Endodermal cell (in vitro differentiated cells): ENCODE results near the gene ARL15. TPM values are rescaled to one million over a fixed set of nuclear protein-coding genes. Genes with fewer than 3 reads are reported as not detected.

ENCODE experiments used
- DNase-seq: peaks from one replicate; pipeline ENCODE4 v3.0.0-alpha.2; 2017
- H3K27ac ChIP-seq: 2 replicates; pipeline ENCODE4 v1.5.1; 2013; ENCODE audit warnings: mild to moderate bottlenecking, low read depth, low read length, moderate library complexity
- H3K27me3 ChIP-seq: 2 replicates; pipeline ENCODE4 v1.6.1; 2013; ENCODE audit warnings: mild to moderate bottlenecking, low read length, moderate library complexity; ENCODE audit not compliant: insufficient read depth, control insufficient read depth, poor library complexity, severe bottlenecking
- H3K36me3 ChIP-seq: 2 replicates; pipeline ENCODE4 v1.7.0; 2013; ENCODE audit warnings: mild to moderate bottlenecking, low read length, moderate library complexity; ENCODE audit not compliant: control insufficient read depth, insufficient read depth
- H3K4me1 ChIP-seq: one replicate; pipeline ENCODE4 v1.7.0; 2013; ENCODE audit warnings: low read length; ENCODE audit not compliant: control insufficient read depth, insufficient read depth
- H3K4me3 ChIP-seq: 2 replicates; pipeline ENCODE4 v1.5.1; 2013; ENCODE audit warnings: mild to moderate bottlenecking, low read length, moderate library complexity
- H3K9ac ChIP-seq: 2 replicates; pipeline ENCODE4 v1.6.1; 2013; ENCODE audit warnings: mild to moderate bottlenecking, low read length, moderate library complexity; ENCODE audit not compliant: poor library complexity, severe bottlenecking; ENCODE audit errors: extremely low read depth
- H3K9me3 ChIP-seq: 2 replicates; pipeline ENCODE4 v1.6.1; 2013; ENCODE audit warnings: mild to moderate bottlenecking, low read length, moderate library complexity; ENCODE audit not compliant: control insufficient read depth
- H3K27ac Mint-ChIP-seq: 2 replicates; pipeline ENCODE4 v1.8.0; 2020; ENCODE audit warnings: mixed read lengths
- H3K27me3 Mint-ChIP-seq: 2 replicates; pipeline ENCODE4 v1.8.0; 2021; ENCODE audit warnings: mild to moderate bottlenecking, mixed read lengths; ENCODE audit not compliant: insufficient read depth
- H3K36me3 Mint-ChIP-seq: 2 replicates; pipeline ENCODE4 v1.8.0; 2020; ENCODE audit warnings: low read depth, mixed read lengths
- H3K4me1 Mint-ChIP-seq: 2 replicates; pipeline ENCODE4 v1.8.0; 2020; ENCODE audit warnings: mixed read lengths
- H3K4me3 Mint-ChIP-seq: 2 replicates; pipeline ENCODE4 v1.8.0; 2020; ENCODE audit warnings: mild to moderate bottlenecking, moderate library complexity, mixed read lengths
- H3K9me3 Mint-ChIP-seq: 2 replicates; pipeline ENCODE4 v1.8.0; 2020; ENCODE audit warnings: mild to moderate bottlenecking, mixed read lengths
- CTCF ChIP-seq: fragments of 200-600 bp; sonication (generic); conservative IDR thresholded peaks from 2 replicates; pipeline ENCODE4 v1.5.0; 2021; ENCODE audit warnings: antibody characterized with exemption, mild to moderate bottlenecking
- WGBS, 2 experiments: methylation state at CpG; one replicate each; pipeline versions ENCODE4 v1.1.5 to v1.1.7; 2013; ENCODE audit warnings: missing lambda C conversion rate in 2 of 2, mixed read lengths in 1 of 2; ENCODE audit not compliant: insufficient coverage in 1 of 2, insufficient read length in 1 of 2; 5-methylcytosine and 5-hydroxymethylcytosine counted together
- total RNA-seq, 2 donors: library from RNA; stranded (reverse); fragmentation: NEBNext Ultra II Directional in 1 of 2; extraction: Animal tissue kit (Norgen Biotek cat#: 25700) in 1 of 2; gene quantifications; 2 replicates in 1 of 2; 3 replicates in 1 of 2; pipeline ENCODE4 v1.2.1, GENCODE V29; 2021

Gene ARL15
- total RNA-seq, 2 donors from 2014 or later = 23.3 to 24.0 TPM

- Mint-ChIP-seq H3K4me3 (no peak overlapping the region), H3K36me3 (peaks cover 4% of the 10 kb centered on the region), H3K27me3 (no peaks in the 10 kb centered on the region), H3K27ac (no peak overlapping the region), H3K9me3 (no peaks in the 10 kb centered on the region), H3K4me1 (peaks cover 1% of the 10 kb centered on the region)
- Histone ChIP-seq H3K4me1 (no peaks in the 10 kb centered on the region), H3K9me3 (no peaks in the 10 kb centered on the region), H3K36me3 (no peaks in the 10 kb centered on the region), H3K27ac (no peak overlapping the region), H3K27me3 (no peaks in the 10 kb centered on the region), H3K9ac (no peak overlapping the region), H3K4me3 (no peak overlapping the region)
- TF ChIP-seq CTCF = no peak
- 95 to 98% methylated on average over 3 of the region's 3 CpGs for WGBS, 2 experiments
- no peak for DNase-seq
Measured at GRCh38 chr5:54162184-54162583, 148.2 kb downstream of the ARL15 start.

- H3K4me3 Mint-ChIP-seq = no peak overlapping the region
- no peaks in the 10 kb centered on the region for H3K36me3 Mint-ChIP-seq
- no peaks in the 10 kb centered on the region for H3K27me3 Mint-ChIP-seq
- no peak overlapping the region for H3K27ac Mint-ChIP-seq
- Histone ChIP-seq H3K9me3 (no peaks in the 10 kb centered on the region), H3K27ac (no peak overlapping the region), H3K36me3 (no peaks in the 10 kb centered on the region), H3K27me3 (no peaks in the 10 kb centered on the region), H3K9ac (no peak overlapping the region), H3K4me3 (no peak overlapping the region), H3K4me1 (no peaks in the 10 kb centered on the region)
- no peak for DNase-seq
- TF ChIP-seq CTCF = no peak
- H3K9me3 Mint-ChIP-seq = no peaks in the 10 kb centered on the region
- H3K4me1 Mint-ChIP-seq = peaks cover 1% of the 10 kb centered on the region
Measured at GRCh38 chr5:54160329-54160728, 150.0 kb downstream of the ARL15 start.

- no peaks in the 10 kb centered on the region for H3K36me3 Mint-ChIP-seq
- H3K27ac Mint-ChIP-seq = no peak overlapping the region
- Histone ChIP-seq H3K9ac (no peak overlapping the region), H3K4me1 (no peaks in the 10 kb centered on the region), H3K36me3 (no peaks in the 10 kb centered on the region), H3K27ac (no peak overlapping the region), H3K27me3 (no peaks in the 10 kb centered on the region), H3K9me3 (no peaks in the 10 kb centered on the region), H3K4me3 (no peak overlapping the region)
- H3K9me3 Mint-ChIP-seq = no peaks in the 10 kb centered on the region
- no peak overlapping the region for H3K4me3 Mint-ChIP-seq
- TF ChIP-seq CTCF = no peak
- H3K27me3 Mint-ChIP-seq = no peaks in the 10 kb centered on the region
- no peak for DNase-seq
- peaks cover 1% of the 10 kb centered on the region for H3K4me1 Mint-ChIP-seq
- WGBS, 2 experiments = 83 to 88% methylated on average over 1 to 2 of the region's 2 CpGs
Measured at GRCh38 chr5:54159893-54160195, 150.5 kb downstream of the ARL15 start.
